B cell (primary cell): ENCODE measurements around the gene DCLK1. TPM values are rescaled to one million over a fixed set of nuclear protein-coding genes. Genes with fewer than 3 reads are reported as not detected.

Source experiments
- ATAC-seq: fragments of 200-7000 bp; cut with Tn5 transposase; one replicate; pipeline ENCODE4 v1.10.0; 2021; ENCODE audit warnings: low read depth, mild to moderate bottlenecking, moderate number of reproducible peaks, moderate library complexity
- CTCF ChIA-PET: fragments of 350-600 bp; sonication (Branson Sonifier 250); formaldehyde crosslinking; loops from one replicate; lab custom pipeline; 2021; ENCODE audit warnings: antibody characterized with exemption, inconsistent platforms; lab: Charles Lee
- POLR2A ChIA-PET: fragments of 350-600 bp; sonication (Branson Sonifier 250); formaldehyde crosslinking; loops from one replicate; lab custom pipeline; 2021; ENCODE audit warnings: antibody characterized with exemption; lab: Charles Lee
- DNase-seq: peaks from one replicate; pipeline ENCODE4 v3.0.0; 2013
- H2AFZ ChIP-seq: 2 replicates; pipeline ENCODE4 v1.6.1; 2012; ENCODE audit warnings: mild to moderate bottlenecking, low read depth, low read length; ENCODE audit not compliant: insufficient read depth, poor library complexity, severe bottlenecking
- H3K27ac ChIP-seq, 2 donors: 1 replicate in 1 of 2; 2 replicates in 1 of 2; pipeline ENCODE4 v1.5.1; 2012 to 2013; ENCODE audit warnings: low read length in 2 of 2, mild to moderate bottlenecking in 2 of 2, moderate library complexity in 1 of 2
- H3K27me3 ChIP-seq, 4 experiments: fragments of 200-600 bp in 1 of 4; sonication (generic) in 1 of 4; replicated peaks in 1 of 4; 1 replicate in 2 of 4; 2 replicates in 2 of 4; pipeline versions ENCODE4 v1.6.1 to v1.7.0; 2013 to 2016; ENCODE audit warnings: low read length in 3 of 4, mild to moderate bottlenecking in 2 of 4, mixed read lengths in 1 of 4, moderate library complexity in 1 of 4; ENCODE audit not compliant: insufficient read depth in 4 of 4, control insufficient read depth in 3 of 4; ENCODE audit errors: control extremely low read depth in 1 of 4
- H3K36me3 ChIP-seq, 2 experiments: replicated peaks in 1 of 2; 1 replicate in 1 of 2; 2 replicates in 1 of 2; pipeline versions ENCODE4 v1.6.1 to v1.7.1; 2013; ENCODE audit warnings: low read length in 1 of 2; ENCODE audit not compliant: insufficient read depth in 2 of 2, control insufficient read depth in 1 of 2; ENCODE audit errors: control extremely low read depth in 1 of 2, extremely low read depth in 1 of 2
- H3K4me1 ChIP-seq, 2 donors: fragments of 200-600 bp in 1 of 2; sonication (generic) in 1 of 2; 1 replicate in 1 of 2; 2 replicates in 1 of 2; pipeline versions ENCODE4 v1.5.1 to v1.6.1; 2013 to 2017; ENCODE audit warnings: low read length in 2 of 2; ENCODE audit not compliant: control insufficient read depth in 2 of 2, insufficient read depth in 2 of 2
- H3K4me2 ChIP-seq: replicated peaks from 2 replicates; pipeline ENCODE3; 2012; ENCODE audit warnings: mild to moderate bottlenecking, low read depth, low read length; ENCODE audit not compliant: poor library complexity, severe bottlenecking
- H3K4me3 ChIP-seq, 5 experiments: fragments of 200-600 bp in 1 of 5; sonication (generic) in 1 of 5; 1 replicate in 3 of 5; 2 replicates in 2 of 5; pipeline versions ENCODE4 v1.5.1 to v1.7.0; 2011 to 2016; ENCODE audit warnings: low read length in 4 of 5, mild to moderate bottlenecking in 4 of 5, low read depth in 2 of 5, control low read depth in 1 of 5, moderate library complexity in 1 of 5; ENCODE audit not compliant: insufficient read depth in 1 of 5; ENCODE audit errors: control extremely low read depth in 1 of 5, extremely low read depth in 1 of 5
- H3K79me2 ChIP-seq: fragments of 200-600 bp; sonication (generic); one replicate; pipeline ENCODE4 v1.6.0; 2016; ENCODE audit warnings: low read length; ENCODE audit not compliant: control insufficient read depth, insufficient read depth
- H3K9ac ChIP-seq: fragments of 200-600 bp; sonication (generic); 2 replicates; pipeline ENCODE4 v1.6.1; 2017; ENCODE audit warnings: mild to moderate bottlenecking, low read length, moderate library complexity
- H3K9me3 ChIP-seq, 3 donors: one replicate each; pipeline versions ENCODE4 v1.6.1 to v1.7.1; 2013; ENCODE audit warnings: low read length in 2 of 3; ENCODE audit not compliant: control insufficient read depth in 2 of 3, insufficient read depth in 1 of 3; ENCODE audit errors: control extremely low read depth in 1 of 3
- H4K20me1 ChIP-seq: 2 replicates; pipeline ENCODE4 v1.6.0; 2012; ENCODE audit warnings: mild to moderate bottlenecking, low read length; ENCODE audit not compliant: insufficient read depth, control insufficient read depth, poor library complexity, severe bottlenecking
- H3K27ac Mint-ChIP-seq: one replicate; pipeline ENCODE4 v1.8.0; 2021; ENCODE audit warnings: mixed read lengths
- H3K27me3 Mint-ChIP-seq: one replicate; pipeline ENCODE4 v1.8.0; 2021; ENCODE audit warnings: mixed read lengths
- H3K4me1 Mint-ChIP-seq: one replicate; pipeline ENCODE4 v1.8.0; 2021; ENCODE audit warnings: mixed read lengths
- H3K4me3 Mint-ChIP-seq: one replicate; pipeline ENCODE4 v1.8.0; 2021; ENCODE audit warnings: mixed read lengths
- H3K9me3 Mint-ChIP-seq: one replicate; pipeline ENCODE4 v1.8.0; 2022; ENCODE audit warnings: mixed read lengths; ENCODE audit not compliant: insufficient read depth
- EZH2 ChIP-seq: IDR thresholded peaks from 2 replicates; pipeline ENCODE4 v1.6.1; 2012; ENCODE audit warnings: borderline replicate concordance, low read depth, mild to moderate bottlenecking, moderate library complexity, low read length; ENCODE audit not compliant: insufficient read depth, poor library complexity, severe bottlenecking
- WGBS: methylation state at CpG from one replicate; pipeline ENCODE4 v1.1.5; 2013; ENCODE audit warnings: missing lambda C conversion rate; ENCODE audit not compliant: insufficient coverage; 5-methylcytosine and 5-hydroxymethylcytosine counted together
- intact Hi-C: fragments of 100-400 bp; cut with micrococcal nuclease; formaldehyde crosslinking; loops from one replicate; pipeline ENCODE4 v1.10.0; 2022
- polyA plus RNA-seq: library from polyadenylated mRNA; depleted of rRNA; stranded (reverse); fragments of >200 nt; gene quantifications from 2 replicates; pipeline ENCODE4 v1.2.3, GENCODE V29; 2012
- total RNA-seq, 2 donors: library from RNA; stranded (reverse); fragments of 120-200 nt in 1 of 2; gene quantifications; 1 replicate in 1 of 2; 2 replicates in 1 of 2; pipeline versions ENCODE4 v1.2.3 to v1.2.4, GENCODE V29; 2013 to 2022
- TF ChIP-seq, protein P1 (sequence below): fragments of 200-600 bp; IDR thresholded peaks from one replicate; pipeline ENCODE4 v1.8.0; 2022; ENCODE audit warnings: antibody characterized with exemption, mild to moderate bottlenecking

Gene DCLK1
- total and polyA plus RNA-seq, 2 donors (not counting 1 experiment from before 2014, with no cell fraction given), result not detected

GRCh38 chr13:35908226-35908625, 223.0 kb downstream of the DCLK1 start:
- Histone ChIP-seq H3K4me2 (no peak overlapping the region), H3K9ac (no peak overlapping the region), H3K4me1 (no peaks in the 10 kb centered on the region), H2AFZ (no peak overlapping the region), H3K4me3 (no peak overlapping the region), H3K27me3 (no peaks in the 10 kb centered on the region), H3K9me3 (peaks cover 0 to 17% (median 0%) of the 10 kb centered on the region in 3 donors), H4K20me1 (no peaks in the 10 kb centered on the region), H3K27ac (no peak overlapping the region), H3K79me2 (no peaks in the 10 kb centered on the region), H3K36me3 (no peaks in the 10 kb centered on the region)
- intact Hi-C loops, result no loop called here
- TF ChIP-seq EZH2, result no peak
- TF ChIP-seq, protein P1, sequence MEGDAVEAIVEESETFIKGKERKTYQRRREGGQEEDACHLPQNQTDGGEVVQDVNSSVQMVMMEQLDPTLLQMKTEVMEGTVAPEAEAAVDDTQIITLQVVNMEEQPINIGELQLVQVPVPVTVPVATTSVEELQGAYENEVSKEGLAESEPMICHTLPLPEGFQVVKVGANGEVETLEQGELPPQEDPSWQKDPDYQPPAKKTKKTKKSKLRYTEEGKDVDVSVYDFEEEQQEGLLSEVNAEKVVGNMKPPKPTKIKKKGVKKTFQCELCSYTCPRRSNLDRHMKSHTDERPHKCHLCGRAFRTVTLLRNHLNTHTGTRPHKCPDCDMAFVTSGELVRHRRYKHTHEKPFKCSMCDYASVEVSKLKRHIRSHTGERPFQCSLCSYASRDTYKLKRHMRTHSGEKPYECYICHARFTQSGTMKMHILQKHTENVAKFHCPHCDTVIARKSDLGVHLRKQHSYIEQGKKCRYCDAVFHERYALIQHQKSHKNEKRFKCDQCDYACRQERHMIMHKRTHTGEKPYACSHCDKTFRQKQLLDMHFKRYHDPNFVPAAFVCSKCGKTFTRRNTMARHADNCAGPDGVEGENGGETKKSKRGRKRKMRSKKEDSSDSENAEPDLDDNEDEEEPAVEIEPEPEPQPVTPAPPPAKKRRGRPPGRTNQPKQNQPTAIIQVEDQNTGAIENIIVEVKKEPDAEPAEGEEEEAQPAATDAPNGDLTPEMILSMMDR, result no peak
- H3K4me3 Mint-ChIP-seq, result no peak overlapping the region
- H3K4me1 Mint-ChIP-seq, result no peaks in the 10 kb centered on the region
- ATAC-seq, result no peak
- H3K9me3 Mint-ChIP-seq, result peaks cover 3% of the 10 kb centered on the region
- no peaks in the 10 kb centered on the region for H3K27me3 Mint-ChIP-seq
- CTCF ChIA-PET, result no interaction called here
- POLR2A ChIA-PET, result no interaction called here
- no peak for DNase-seq
- no CpG with 5 or more reads among the region's 1 CpG for WGBS
- H3K27ac Mint-ChIP-seq, result no peak overlapping the region

DNA sequence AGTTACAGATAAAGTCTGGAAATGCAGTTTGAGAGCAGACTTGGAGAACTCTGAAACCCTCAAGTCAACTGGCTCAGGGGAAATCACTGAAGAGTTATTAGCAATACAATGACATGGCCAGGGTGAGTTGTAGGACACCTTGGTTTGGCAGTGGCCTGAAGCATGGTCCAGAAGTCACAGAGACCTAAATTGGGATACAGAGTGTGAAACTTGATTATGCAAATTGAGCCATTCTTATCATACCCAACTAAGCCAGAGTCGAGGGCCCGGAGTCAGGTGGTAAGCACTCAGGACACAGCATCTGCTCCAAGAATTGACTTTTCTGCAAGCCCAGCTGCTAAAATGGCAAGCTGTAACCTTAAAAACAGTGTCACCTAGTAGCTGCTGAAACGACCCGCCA, 224.5 kb downstream of the DCLK1 start:
- Mint-ChIP-seq H3K27me3 (no peaks in the 10 kb centered on the region), H3K27ac (no peak overlapping the region), H3K4me3 (no peak overlapping the region), H3K9me3 (peaks cover 3% of the 10 kb centered on the region), H3K4me1 (no peaks in the 10 kb centered on the region)
- no peak for TF ChIP-seq EZH2
- TF ChIP-seq, protein P1, result no peak
- DNase-seq, result no peak
- no peak overlapping the region for H3K27ac ChIP-seq
- H3K4me3 ChIP-seq, result no peak overlapping the region
- H3K36me3 ChIP-seq, result no peaks in the 10 kb centered on the region
- H4K20me1 ChIP-seq, result no peaks in the 10 kb centered on the region
- intact Hi-C loops, result no loop called here
- no peaks in the 10 kb centered on the region for H3K27me3 ChIP-seq
- ChIA-PET CTCF (no interaction called here), POLR2A (no interaction called here)
- no peak for ATAC-seq
- H3K4me2 ChIP-seq, result no peak overlapping the region
- whole genome bisulfite sequencing, result 65% methylated on average over 4 of the region's 4 CpGs
- no peaks in the 10 kb centered on the region for H3K79me2 ChIP-seq
- no peak overlapping the region for H2AFZ ChIP-seq
- H3K9me3 ChIP-seq, result peaks cover 0 to 11% (median 0%) of the 10 kb centered on the region in 3 donors
- H3K9ac ChIP-seq, result no peak overlapping the region
- H3K4me1 ChIP-seq, result no peaks in the 10 kb centered on the region
